MG63 (cell line): ENCODE data around the gene FSTL4. TPM values are rescaled to one million over a fixed set of nuclear protein-coding genes. Genes with fewer than 3 reads are reported as not detected.

Experiments
- DNase-seq: peaks from one replicate; pipeline ENCODE4 v3.0.0-alpha.2; 2020
- H3K27me3 ChIP-seq: fragments of 250-450 bp; sonication (Bioruptor Pico); 2 replicates; pipeline ENCODE4 v1.5.1; 2020; ENCODE audit warnings: mild to moderate bottlenecking, moderate library complexity
- H3K36me3 ChIP-seq: fragments of 250-450 bp; sonication (Bioruptor Pico); 2 replicates; pipeline ENCODE4 v1.5.1; 2020; ENCODE audit warnings: mild to moderate bottlenecking, moderate library complexity
- H3K4me3 ChIP-seq: fragments of 250-450 bp; sonication (Bioruptor Pico); 2 replicates; pipeline ENCODE4 v1.5.1; 2020; ENCODE audit warnings: mild to moderate bottlenecking, moderate library complexity
- H3K9me3 ChIP-seq: fragments of 250-450 bp; sonication (Bioruptor Pico); 2 replicates; pipeline ENCODE4 v1.5.1; 2020; ENCODE audit warnings: mild to moderate bottlenecking, moderate library complexity
- total RNA-seq: library from RNA; depleted of rRNA; stranded (reverse); fragments of >200 nt; shearing (Covaris generic); gene quantifications from 2 replicates; pipeline ENCODE4 v1.2.3, GENCODE V29; 2014; ENCODE audit warnings: low replicate concordance

FSTL4 gene
- total RNA-seq, 1 experiment from 2014 or later = not detected

GRCh38 chr5:133512896-133513295 lies 99.4 kb downstream of the FSTL4 start:
- peaks cover 6% of the 10 kb centered on the region for H3K27me3 ChIP-seq
- no peak overlapping the region for H3K4me3 ChIP-seq
- DNase-seq = no peak
- H3K9me3 ChIP-seq = 0 out of 2 replicates have a peak, but pooled peaks cover 2% of the 10 kb centered on the region
- H3K36me3 ChIP-seq = no peaks in the 10 kb centered on the region

DNA sequence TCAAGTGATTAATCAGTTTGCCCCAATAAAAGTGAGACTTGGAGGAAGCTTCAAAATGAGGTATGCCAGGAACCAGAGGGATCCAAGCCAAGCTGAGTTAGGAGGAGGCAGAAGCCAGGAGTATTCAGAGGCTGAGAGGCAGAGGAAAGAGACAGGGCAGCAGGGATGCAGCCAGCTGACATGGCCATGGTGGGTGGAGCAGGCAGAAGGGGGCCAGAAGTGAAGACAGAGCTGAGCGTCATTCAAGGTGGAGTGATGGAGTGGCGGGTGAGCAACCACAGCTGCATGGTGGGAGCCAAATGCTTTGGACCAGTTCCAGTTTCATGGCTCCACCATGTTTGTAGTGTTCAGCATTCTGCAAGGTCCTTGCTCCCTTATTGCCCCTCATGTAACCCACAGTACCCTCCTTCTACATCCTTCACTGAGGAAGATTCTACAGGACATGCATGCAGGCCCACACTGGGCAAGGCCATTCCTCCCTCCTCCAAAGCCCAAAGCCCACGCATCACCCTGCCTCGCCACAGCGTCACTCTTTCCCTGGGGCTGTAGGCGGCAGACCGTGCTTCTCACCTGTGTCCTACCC lies 100.6 kb downstream of the FSTL4 start:
- no peak for DNase-seq
- H3K4me3 ChIP-seq = no peak overlapping the region
- H3K27me3 ChIP-seq = peaks cover 6% of the 10 kb centered on the region
- no peaks in the 10 kb centered on the region for H3K9me3 ChIP-seq
- no peaks in the 10 kb centered on the region for H3K36me3 ChIP-seq

DNA sequence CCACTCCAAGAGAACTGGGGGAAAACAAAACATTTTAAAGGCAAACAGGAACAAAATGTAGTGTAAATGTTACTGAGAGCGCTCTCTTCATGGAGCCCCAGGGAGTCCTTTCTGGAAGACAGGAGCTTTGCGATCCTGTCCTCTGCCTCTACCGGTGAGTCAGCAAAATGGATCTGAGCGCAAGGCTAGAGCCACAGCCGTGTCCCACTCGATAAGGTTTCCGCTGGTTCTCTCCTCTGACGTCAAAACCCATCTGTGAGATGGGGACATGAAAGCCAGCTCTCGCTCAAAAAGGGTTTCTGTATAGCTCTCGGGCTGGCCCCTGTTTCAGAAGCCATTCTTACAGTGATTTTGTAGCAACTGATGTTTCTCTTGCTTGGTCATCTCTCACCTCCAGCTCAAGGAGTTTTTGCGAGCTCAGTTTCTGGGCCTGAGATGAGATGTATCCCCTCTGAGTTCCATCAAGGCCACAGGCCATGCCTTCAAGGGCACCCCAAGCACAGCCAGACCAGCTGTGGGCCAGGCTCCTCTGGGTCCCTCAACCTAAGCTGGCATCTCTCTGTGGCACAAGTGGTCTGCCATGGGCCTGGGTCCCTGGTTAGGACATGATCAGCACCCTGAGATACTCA lies 101.6 kb downstream of the FSTL4 start:
- Histone ChIP-seq H3K9me3 (no peaks in the 10 kb centered on the region), H3K27me3 (no peaks in the 10 kb centered on the region), H3K36me3 (no peaks in the 10 kb centered on the region), H3K4me3 (no peak overlapping the region)
- DNase-seq = no peak

GRCh38 chr5:133509742-133510079 lies 102.6 kb downstream of the FSTL4 start:
- no peaks in the 10 kb centered on the region for H3K36me3 ChIP-seq
- no peaks in the 10 kb centered on the region for H3K9me3 ChIP-seq
- no peaks in the 10 kb centered on the region for H3K27me3 ChIP-seq
- DNase-seq = peak; percentile 76
- no peak overlapping the region for H3K4me3 ChIP-seq

- no peak for DNase-seq
- Histone ChIP-seq H3K27me3 (no peaks in the 10 kb centered on the region), H3K9me3 (no peaks in the 10 kb centered on the region), H3K4me3 (no peak overlapping the region), H3K36me3 (no peaks in the 10 kb centered on the region)
Measured at GRCh38 chr5:133508845-133509741, 103.2 kb downstream of the FSTL4 start.

DNA sequence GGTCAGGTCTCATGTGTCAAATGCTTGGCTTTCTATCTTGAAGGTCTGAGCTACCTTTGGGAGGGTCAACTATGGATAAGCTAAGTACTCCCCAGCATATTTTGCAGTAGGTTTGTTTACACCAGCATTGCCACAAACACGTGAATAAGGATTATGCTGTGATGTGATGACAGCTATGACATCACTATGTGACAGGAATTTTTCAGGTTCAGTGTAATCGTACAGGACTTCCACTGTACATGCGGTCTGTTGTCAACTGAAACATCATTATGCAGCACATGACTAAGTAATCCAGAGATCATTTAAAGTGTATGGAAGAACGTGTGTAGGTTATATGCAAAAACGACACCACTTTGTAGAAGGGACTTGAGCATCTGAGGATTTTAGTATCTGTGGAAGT lies 104.0 kb downstream of the FSTL4 start:
- H3K9me3 ChIP-seq = no peaks in the 10 kb centered on the region
- no peaks in the 10 kb centered on the region; the same call in 1 of the 2 replicates for H3K27me3 ChIP-seq
- H3K4me3 ChIP-seq = no peak overlapping the region
- DNase-seq = no peak
- no peaks in the 10 kb centered on the region for H3K36me3 ChIP-seq

DNA sequence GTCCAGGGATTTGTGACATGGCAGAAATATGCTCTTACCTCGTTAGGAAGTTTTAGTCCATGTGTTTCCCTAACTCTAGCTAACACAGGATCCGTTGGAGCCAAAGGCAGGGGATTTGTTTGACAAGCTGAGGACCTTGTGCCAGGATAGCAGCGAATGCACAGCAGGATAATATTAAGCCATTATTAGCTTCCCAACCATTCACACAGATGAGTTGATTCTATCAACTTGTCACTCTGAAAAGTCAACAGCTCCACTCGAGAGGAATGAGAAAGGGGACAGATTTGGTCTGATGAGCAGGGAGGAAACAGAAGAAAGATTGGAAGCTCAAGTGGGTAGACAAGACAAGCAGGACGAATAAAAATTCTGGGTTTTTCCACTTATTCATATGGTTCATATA lies 106.2 kb downstream of the FSTL4 start:
- Histone ChIP-seq H3K27me3 (no peaks in the 10 kb centered on the region; the same call in 1 of the 2 replicates), H3K36me3 (no peaks in the 10 kb centered on the region), H3K9me3 (no peaks in the 10 kb centered on the region), H3K4me3 (no peak overlapping the region)
- DNase-seq = no peak

DNA sequence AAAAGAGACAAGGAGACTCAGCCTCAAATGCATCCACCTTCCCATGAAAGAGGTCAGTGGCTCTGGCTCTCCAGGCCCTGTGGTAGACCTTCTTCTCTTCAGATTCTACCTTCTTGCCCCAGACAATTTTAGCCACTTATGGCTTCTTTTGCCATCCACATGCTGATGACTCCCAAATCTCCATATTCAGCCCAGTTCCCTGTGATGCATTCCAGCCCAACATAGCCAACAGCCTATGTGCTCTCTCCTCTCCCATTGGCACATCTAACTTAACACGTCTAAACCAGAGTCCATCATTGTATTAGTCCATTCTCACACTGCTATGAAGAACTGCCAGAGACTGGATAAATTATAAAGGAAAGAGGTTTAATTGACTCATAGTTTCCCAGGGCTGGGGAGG lies 108.8 kb downstream of the FSTL4 start:
- no peak for DNase-seq
- Histone ChIP-seq H3K36me3 (no peaks in the 10 kb centered on the region), H3K27me3 (no peaks in the 10 kb centered on the region; the same call in 1 of the 2 replicates), H3K9me3 (no peaks in the 10 kb centered on the region), H3K4me3 (no peak overlapping the region)

- Histone ChIP-seq H3K36me3 (no peaks in the 10 kb centered on the region), H3K4me3 (no peak overlapping the region), H3K27me3 (no peaks in the 10 kb centered on the region; the same call in 1 of the 2 replicates), H3K9me3 (no peaks in the 10 kb centered on the region)
- no peak for DNase-seq
Measured at GRCh38 chr5:133499895-133500294, 112.4 kb downstream of the FSTL4 start.

- no peaks in the 10 kb centered on the region for H3K36me3 ChIP-seq
- no peaks in the 10 kb centered on the region for H3K9me3 ChIP-seq
- H3K4me3 ChIP-seq = no peak overlapping the region
- no peak for DNase-seq
- H3K27me3 ChIP-seq = no peaks in the 10 kb centered on the region
Measured at GRCh38 chr5:133497608-133498348, 114.6 kb downstream of the FSTL4 start.

GRCh38 chr5:133496631-133497030 lies 115.7 kb downstream of the FSTL4 start:
- Histone ChIP-seq H3K27me3 (no peaks in the 10 kb centered on the region), H3K9me3 (no peaks in the 10 kb centered on the region), H3K36me3 (no peaks in the 10 kb centered on the region), H3K4me3 (no peak overlapping the region)
- no peak for DNase-seq

DNA sequence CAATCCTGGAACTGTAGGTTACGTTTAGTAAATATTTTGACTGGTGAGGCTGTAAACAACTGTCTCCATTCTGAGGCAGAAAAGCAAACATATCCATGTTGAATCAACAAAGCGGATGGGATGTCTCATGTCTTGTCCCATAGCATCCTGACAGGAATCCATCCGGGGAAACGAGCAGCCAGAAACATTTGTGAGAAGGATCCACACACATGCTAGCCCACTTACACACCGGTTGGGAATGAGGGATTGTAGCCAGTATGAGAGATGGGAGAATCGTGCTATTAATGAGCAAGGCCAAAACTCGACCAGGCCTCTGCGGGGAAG lies 117.5 kb downstream of the FSTL4 start:
- DNase-seq = no peak
- Histone ChIP-seq H3K9me3 (peaks cover 5% of the 10 kb centered on the region), H3K36me3 (no peaks in the 10 kb centered on the region), H3K4me3 (no peak overlapping the region), H3K27me3 (no peaks in the 10 kb centered on the region)

DNA sequence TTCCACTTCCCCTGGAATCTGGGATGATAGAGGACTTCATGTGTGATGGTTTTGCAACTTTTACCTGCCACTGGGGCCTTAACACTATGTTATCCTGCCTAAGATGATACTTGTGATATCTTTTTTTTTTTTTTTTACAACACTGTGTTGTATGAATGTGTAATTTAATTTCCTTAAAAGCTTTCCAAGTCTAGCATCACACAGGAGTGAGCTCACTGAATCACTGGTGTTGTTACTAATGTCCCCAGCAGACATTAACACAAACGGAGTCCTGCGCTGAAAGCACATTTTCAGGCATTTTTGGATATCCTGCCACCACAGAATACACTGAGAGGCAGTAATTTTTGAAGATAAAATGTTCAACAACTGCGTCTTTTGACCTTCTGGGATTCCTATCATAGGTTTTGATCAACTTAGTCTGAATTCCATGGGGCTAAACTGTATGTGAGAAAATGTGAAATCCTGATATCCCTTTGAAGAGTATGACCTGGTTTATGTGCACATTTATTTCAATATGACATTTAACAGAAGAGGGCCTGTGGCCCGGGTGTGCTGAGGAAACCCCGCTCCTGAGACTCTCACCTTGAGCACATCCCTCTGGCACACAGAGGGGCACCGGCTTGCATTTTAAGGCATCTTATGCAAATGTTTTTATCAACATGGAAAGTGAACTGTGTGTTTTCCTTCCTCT lies 118.0 kb downstream of the FSTL4 start:
- H3K4me3 ChIP-seq = no peak overlapping the region
- DNase-seq = no peak
- no peaks in the 10 kb centered on the region for H3K36me3 ChIP-seq
- no peaks in the 10 kb centered on the region for H3K27me3 ChIP-seq
- peaks cover 6% of the 10 kb centered on the region for H3K9me3 ChIP-seq

DNA sequence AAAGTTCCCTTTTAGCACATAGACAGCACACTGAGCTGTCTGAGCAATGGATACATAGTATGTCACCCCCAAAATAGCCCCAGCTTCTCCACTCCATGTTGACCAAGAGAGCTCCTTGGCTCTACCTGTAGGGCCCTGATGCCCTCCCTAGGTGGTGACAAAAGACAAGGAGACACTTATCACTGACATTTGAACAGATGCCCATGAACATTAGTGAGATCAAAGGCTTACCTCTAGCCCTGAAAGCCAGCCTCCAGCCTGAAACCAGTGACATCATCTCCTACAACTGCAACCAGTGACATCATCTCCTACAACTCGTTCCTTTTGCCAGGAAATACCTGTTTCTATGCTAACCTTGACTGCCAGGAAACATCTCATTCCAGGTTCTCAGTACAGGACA lies 122.7 kb downstream of the FSTL4 start:
- no peaks in the 10 kb centered on the region for H3K36me3 ChIP-seq
- no peaks in the 10 kb centered on the region for H3K27me3 ChIP-seq
- peaks cover 6% of the 10 kb centered on the region for H3K9me3 ChIP-seq
- no peak overlapping the region for H3K4me3 ChIP-seq
- no peak for DNase-seq

GRCh38 chr5:133487093-133487492 lies 125.2 kb downstream of the FSTL4 start:
- H3K27me3 ChIP-seq = no peaks in the 10 kb centered on the region
- H3K4me3 ChIP-seq = no peak overlapping the region
- H3K36me3 ChIP-seq = no peaks in the 10 kb centered on the region
- H3K9me3 ChIP-seq = peaks cover 6% of the 10 kb centered on the region
- DNase-seq = no peak

GRCh38 chr5:133485468-133485867 lies 126.9 kb downstream of the FSTL4 start:
- H3K9me3 ChIP-seq = peaks cover 4% of the 10 kb centered on the region
- H3K4me3 ChIP-seq = no peak overlapping the region
- DNase-seq = no peak
- no peaks in the 10 kb centered on the region for H3K36me3 ChIP-seq
- no peaks in the 10 kb centered on the region for H3K27me3 ChIP-seq
